Fibroblast of gingiva (primary cell): ENCODE measurements around the gene KRT7.

Experiments
- DNase-seq: peaks from one replicate; pipeline ENCODE4 v3.0.0-alpha.2; 2011; ENCODE audit warnings: low read depth

KRT7 gene

DNA sequence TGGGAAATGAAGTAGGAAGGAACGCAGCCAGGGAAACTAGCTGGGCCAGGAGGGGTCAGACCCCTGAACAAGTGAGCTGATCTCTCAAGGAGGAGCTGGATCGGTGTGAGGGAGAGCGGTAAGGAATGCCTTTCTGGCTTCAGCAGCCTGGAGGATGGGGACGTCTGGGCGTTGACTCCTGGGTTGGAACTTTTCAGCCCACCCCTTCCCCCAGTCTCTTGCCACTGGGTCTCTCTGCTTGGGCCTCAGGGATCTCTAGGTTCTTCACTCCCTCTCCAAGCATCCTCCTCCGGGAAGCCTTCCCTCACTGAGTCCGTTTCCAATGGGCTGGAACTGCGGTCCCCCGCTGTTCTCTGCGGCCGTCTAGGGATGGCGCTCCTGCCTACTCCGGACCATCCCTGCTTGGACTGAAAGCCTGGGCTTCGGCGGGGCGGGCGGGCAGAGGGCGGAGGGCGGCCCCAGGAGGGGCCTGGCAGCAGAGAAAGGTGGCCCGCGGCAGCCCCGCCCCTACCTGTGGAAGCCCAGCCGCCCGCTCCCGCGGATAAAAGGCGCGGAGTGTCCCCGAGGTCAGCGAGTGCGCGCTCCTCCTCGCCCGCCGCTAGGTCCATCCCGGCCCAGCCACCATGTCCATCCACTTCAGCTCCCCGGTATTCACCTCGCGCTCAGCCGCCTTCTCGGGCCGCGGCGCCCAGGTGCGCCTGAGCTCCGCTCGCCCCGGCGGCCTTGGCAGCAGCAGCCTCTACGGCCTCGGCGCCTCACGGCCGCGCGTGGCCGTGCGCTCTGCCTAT, at the start of gene KRT7:
Gene KRT7, plus strand, starts transcription at position 570 of the 788 bp plus-strand sequence. Its CDS starts 54 bp downstream, at position 624.
- no peak for DNase-seq

DNA sequence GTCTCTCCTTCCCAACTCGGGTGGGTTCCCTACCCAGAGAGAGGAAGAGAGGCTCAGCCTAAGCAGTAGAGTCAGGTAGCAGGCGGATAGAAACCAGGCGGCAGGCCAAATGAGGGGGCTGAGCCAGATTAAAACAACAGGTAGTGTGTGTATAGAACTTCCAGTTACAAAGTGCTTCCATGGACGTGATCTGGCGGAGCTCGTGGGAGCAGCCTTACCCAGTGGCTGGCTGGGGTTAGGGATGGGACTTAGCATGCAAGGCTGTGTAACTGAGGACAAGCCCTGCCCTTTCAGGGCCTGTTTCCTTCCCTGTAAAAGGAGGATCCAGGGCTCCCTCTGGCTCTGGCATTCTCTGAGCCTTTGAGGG, 49.5 kb upstream of the KRT7 start:
- no peak for DNase-seq

DNA sequence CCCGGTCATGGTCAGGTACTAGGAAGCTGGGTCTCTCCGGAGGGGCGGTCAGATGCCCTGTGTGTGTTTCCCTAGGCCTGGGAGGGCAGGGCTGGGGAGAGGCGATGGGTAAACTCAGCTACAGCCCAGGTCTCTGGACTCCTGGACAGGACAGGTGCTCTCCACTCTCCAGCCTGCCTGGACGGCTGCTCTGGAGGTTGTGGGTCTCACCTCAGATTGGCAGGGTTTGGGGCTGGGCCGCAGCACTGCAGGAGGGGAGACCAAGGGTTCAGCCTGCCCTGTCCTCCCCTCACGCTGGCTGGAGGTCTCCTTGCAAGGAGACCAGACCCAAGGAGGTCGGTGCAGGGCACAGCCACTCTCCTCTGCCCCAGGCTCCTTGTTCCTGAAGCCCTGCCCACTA, 49.1 kb upstream of the KRT7 start:
- no peak for DNase-seq

DNA sequence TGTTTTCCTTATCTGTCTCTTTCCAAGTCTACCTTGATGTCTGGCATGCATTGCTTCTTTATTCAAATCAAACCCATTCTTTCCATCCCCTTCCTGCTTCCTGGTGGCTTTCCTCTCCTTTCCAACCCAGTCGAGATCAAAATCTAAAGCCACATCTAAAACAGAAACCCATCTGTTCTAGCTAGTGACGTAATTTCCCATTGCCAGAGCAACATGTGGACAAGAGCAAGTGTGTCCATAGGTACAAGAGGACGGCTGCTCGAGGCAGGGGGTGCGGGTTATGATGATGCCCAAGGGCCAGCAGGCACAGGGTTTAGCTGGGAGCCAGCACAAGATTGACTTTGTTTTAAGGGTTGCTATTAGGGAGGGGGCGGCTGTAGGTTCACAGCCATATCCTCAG, 48.2 kb upstream of the KRT7 start:
- DNase-seq: no peak

DNA sequence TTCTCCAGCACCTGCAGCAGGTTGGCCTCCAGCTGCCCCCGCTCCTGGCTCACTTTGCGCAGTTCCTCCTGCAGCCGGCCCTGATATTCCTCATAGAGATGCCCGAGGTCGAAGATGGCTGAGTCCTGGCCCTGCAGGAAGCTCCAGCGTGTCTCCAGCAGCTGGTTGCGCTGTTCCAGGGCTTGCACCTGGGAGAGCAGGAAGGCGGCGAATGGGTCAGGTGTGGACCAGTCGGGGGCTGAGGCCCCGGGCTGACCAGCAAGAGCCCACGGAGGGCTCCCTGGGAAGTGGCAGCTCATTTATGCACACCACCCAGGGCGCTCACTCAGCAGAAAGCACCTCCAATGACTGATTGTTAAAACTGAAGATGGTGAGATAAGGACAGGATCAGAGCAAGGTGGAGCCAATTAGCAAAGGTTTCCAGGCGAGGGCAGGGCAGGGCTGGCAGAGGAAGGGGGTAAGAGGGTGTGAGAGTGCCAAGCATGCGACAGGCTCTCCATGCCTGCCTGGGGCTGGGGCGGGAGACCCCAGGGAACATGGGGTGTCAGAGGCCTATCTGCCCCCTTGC, 47.6 kb upstream of the KRT7 start:
- no peak for DNase-seq

DNA sequence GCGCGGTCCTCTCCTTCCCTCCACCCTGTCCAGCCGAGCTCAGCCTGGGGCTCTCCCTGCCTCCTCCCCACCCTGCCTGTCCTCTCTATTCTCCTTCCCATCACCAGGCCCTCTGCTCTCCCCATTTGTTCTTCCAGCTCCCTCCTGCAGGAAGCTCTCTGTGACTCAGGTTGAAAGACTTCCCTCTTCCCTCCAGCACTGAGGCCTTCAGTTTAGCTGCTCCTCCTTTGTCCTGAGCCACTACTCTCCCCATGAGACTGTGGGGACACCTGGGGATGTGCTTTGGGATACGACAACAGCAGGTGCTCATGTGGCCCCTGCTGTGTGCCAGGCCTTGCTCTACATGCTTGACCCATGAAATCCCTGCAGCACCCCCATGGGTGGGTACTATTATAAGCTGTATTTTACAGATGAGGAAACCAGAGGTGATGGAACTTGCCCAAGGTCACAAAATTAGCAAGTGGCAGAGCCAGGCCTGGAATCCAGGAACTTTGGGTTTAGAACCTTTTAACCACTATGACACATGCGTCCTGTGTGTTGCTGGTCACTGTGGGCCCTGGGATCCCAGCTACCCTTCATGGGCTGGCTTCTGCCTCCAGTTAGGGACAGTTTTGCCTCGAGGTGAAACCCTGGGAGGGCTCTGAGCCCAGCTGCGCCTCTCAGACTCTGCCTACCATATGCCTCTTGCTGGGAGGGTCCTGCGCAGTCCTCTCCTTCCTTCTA, 46.8 kb upstream of the KRT7 start:
- peak; percentile 65 for DNase-seq

DNA sequence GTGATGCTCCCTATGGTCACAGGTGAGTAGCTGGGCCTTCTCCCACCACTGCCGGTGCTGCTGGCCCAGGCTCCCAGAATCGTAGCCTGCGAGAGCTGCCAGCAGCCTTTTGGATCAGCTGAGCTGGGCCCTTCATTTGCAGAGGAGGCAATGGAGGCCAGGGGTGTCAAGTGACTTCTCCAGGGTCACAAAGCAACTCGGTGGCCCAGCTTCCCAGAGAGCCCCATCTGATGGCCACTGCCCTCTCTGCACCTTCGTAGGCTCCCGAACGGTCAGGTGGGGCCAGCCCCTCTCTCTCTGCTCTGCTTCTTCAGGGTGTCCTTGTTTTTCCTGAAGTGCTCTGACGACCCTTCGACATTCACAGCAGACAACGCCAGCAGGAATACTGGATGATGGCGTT, 45.8 kb upstream of the KRT7 start:
- no peak for DNase-seq

DNA sequence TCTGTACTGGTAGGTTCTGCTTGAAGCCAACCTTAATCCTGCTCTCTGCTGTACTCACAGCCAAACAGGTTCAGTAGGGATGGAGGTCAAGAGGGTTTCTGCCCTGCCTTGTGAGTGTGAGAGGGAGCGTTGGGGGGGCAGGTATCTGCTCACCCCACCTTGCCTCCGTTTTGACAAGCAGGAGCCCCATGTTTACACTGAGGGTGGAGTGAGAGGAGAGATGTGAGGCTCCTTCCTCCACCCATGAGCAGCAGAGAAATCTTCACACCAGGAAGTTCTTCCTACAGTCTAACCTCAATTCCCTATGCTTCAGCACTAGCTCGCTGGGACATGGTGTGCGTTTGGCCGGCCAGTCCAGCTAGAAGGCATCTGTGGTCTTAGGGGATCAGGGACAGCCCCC, 45.4 kb upstream of the KRT7 start:
- no peak for DNase-seq

DNA sequence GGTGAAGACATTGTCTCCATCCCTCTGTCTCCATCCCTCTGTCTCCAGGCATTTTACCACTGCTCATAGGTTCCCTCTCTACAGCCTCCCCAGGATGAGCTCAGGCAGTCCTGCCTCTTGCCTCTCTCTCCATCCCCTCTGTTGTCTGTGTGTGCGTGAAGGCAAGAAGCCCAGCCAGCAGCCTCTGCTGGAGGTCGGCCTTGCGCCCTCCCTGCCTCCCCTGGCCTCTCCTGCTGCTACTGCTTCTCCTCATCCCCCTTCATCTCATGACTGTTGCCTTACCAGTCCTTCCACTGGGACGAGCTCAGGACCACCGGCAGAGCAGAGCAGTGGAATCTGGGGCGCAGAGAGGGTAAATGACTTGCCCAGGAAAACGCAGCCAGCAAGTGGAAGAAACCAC, 44.4 kb upstream of the KRT7 start:
- DNase-seq: no peak

DNA sequence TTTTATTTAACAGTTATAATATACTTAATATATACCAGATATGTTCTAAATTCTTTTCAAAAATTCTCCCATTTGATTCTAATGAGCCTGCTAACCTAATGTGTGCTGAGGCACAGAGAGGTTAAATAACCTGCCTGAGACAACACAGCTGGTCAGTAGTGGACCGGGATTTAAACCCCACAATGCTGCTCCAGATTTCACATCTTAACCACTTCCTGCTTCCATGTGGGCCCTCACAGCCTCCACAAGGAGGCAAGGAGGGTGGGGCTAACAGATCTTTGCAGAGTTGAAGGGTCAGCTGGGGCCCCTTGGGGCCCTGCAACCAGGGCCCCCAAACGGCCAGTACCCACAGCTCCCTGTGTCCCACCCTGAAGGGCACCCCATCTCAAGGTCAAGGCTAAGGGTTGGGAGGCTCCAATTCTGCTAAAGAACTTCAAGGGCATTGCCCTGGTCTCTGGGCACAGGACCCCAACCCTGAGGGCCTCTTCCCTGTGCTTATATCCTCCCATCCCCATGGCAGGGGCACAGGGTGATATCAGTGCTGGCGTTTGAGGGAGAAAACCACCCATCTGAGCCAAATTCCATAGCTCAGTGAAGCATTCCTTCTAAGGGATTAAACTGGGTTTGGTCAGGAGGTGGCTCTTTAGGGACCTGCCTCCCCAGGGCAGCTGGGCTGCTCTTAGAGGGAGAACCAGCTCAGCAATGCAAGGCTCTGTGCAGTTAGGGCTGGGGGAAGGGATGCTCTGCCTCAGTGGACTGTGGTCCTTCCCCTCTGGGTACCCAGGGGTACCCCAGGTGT, 43.5 kb upstream of the KRT7 start:
- peak; percentile 46 for DNase-seq

DNA sequence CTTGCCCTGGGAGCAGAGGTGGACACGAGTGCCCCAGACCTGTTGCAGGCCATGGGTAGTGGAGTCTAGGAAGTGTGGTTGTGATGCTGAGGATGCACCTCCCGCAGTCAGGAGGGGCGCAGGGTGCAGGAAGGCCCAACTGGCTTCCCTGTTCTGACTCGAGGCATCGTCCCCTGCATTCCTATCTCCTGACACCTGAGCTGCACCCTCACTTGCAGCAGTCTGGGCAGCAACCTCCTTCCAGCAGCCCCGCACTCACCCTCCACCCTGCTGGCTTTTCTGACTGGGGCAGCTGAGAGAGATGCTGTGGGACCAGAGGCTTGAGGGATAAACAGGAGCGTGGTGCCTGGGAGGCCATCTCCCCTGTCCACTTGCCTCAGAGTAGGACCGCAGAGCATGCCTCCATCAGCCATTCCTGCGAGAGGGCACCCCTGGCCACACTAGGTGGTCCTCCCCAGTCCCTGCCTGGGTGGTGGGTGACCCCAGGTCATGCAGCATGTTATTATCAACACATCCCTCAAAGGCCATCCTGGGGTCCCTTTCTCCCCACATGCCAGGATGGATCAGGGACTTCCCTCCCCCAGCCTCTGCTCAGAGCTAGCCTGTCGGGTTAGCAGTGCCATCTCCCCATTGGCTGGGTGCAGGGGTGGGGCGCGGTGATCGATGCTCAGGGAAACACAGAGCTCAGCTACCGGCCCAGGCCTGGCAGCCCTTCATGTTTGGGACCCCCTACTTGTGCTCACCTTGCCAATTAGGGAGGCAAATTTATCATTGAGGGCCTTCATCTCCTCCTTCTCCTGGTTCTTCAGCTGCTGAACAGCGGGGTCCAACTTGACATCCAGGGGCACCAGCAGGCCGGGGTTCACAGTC, 41.9 kb upstream of the KRT7 start:
- no peak for DNase-seq

DNA sequence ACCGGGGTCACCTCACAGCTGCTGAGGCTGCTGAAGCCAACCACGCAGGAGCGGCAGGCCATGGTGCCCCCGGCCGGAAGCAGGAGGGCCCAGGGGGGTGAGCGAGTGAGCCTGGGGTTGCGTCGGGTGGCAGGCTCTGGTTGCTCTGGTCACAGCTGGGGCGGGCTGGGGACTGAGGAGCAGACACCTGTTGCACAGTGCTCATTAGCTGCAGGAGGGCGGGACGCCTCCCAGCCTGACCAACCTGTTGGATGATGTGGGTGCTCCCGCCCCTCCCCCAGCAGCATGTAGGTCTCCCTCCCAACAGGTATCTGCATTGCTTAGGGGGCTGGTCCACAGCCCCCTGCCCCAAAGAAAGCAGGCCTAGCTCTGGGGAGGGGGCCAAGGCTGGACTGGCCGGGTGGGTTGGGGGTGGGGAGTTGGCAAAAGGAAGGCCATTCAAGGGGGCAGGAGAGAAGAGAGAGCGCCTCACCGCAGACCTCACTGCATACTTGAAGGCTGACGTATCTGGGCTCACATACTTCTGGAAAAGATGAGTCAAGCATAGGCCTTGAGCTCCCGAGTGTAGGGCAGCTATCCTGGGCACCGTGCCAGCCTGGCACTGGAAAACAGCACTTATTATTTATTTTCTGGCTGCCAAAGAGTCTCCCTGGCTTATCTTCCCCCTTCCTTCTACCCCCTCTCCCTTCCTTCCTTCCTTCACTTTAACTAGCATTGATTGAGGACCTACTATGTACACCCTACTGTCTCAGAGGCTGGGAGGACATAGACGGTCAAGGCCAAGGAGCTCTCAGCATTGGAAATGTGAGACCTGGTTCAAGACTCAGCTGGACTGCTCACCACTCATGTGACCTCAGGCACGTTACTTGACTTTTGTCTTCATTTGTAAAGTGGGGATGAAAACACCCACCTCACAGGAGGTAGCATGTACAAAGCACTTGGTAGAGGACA, 40.9 kb upstream of the KRT7 start, which contains the start of gene KRT80:
Gene KRT80, minus strand, starts transcription at position 174 of the 951 bp plus-strand sequence. Its CDS starts 112 bp downstream, at position 62.
- DNase-seq: peak; percentile 99

DNA sequence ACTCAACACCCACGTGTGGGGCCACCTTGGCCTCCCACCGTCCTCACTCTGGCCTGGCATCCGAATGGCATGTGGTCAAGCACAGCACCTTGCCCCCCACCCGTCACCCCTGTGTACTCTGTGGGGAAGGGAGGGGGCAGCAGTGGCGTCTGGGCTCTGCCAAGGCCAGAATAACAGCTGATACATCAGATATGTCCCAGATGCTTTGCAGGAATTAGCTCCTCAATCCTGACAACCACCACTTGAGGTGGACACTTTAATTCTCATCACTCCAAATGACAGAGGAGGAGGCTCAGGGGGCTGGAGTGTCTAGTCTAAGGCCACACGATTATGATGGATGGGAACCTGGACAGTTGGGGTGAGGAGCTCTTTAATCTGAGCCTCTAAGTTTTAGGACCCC, 39.5 kb upstream of the KRT7 start:
- no peak for DNase-seq

DNA sequence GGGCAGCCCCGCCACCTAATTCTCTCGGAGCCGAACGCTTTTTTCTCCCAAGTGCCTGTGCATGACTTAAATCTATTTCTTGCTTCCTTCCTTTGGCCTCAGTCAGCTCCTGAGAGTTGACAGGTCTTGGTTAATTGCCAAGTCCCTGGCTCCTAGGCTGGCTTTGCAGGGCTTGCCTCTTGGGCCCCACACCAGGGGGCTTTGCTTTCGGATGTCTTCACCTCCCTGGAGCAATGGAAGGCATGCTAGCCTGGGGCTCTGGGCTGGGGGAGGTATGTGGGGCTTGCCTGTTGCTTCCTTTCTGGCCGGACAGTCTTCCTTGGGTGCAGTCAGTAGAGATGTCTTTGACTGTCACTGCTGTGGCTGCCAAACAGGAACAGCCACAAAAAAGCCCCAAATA, 39.1 kb upstream of the KRT7 start:
- no peak for DNase-seq

DNA sequence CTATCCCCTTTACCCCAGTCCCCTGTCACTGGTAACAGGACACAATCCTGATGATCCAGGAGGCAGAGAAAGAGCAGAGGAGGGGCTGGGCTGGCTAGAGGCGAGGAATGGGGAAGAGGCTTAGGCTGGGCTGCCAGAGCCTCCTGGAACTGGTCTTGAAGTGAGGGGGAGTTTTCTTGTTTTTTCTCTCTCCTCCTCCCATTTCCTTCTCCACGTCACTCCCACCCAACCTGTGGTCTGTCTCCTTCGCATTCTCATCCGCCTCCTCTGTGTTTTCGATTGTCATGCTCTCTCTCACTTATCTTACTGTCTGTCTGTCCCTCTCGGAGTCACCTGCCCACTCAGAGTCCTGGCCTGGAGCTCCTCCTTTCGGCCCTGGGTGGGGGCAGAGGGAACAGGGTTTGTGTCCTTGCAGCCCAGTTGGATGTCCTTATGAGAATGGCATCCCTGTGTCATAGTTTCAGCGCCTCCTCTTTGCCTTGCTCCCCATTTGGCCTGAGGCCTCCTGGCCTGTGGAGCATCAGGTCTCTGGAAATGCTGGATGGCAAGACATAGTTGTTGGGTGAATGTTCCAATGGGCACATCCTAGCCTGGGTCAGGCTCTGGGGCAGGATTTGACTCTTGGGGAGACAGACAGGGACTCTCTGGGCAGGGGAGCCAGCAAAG, 37.8 kb upstream of the KRT7 start:
- no peak for DNase-seq

DNA sequence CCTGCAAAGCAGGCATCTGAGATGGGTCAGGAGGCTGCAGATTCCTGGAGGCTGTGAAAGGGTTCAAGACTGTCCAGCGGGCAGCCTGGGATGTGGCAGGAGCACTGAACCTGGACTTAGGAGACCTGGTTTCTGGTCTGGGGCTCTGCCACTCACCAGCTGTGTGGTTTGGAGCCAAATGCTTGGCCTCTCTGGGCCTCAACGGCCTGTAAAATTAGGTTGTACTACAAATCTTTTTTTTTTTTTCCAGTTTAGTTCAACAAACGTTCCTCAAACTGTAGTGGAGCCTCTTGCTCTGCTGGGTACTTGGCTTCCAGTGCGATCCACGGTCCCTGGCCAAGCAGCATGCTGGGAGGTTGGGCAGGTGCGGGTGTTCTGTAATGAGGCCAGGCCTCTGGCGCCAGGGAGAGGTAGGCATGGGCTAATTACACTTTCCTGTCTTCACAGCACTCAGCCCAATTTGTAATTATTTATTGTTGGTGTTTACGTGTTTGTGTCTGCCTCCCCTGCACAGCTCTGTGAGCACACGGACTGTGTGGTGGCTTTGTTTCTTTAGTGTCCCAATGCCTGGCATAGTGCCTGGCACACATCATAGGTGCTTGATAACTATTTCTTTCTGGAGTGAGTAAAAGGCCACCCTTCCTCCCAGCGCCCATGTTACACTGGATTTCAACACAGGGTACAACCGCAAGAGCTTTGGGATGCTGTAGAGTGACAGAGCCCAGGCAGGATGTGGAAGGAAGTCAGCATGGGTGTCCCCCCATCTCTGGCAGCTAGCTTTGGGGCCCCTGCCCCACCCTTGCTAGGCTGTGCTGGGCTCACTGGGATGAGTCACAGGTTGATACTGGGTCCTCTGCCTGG, 35.4 kb upstream of the KRT7 start:
- peak; percentile 60 for DNase-seq

DNA sequence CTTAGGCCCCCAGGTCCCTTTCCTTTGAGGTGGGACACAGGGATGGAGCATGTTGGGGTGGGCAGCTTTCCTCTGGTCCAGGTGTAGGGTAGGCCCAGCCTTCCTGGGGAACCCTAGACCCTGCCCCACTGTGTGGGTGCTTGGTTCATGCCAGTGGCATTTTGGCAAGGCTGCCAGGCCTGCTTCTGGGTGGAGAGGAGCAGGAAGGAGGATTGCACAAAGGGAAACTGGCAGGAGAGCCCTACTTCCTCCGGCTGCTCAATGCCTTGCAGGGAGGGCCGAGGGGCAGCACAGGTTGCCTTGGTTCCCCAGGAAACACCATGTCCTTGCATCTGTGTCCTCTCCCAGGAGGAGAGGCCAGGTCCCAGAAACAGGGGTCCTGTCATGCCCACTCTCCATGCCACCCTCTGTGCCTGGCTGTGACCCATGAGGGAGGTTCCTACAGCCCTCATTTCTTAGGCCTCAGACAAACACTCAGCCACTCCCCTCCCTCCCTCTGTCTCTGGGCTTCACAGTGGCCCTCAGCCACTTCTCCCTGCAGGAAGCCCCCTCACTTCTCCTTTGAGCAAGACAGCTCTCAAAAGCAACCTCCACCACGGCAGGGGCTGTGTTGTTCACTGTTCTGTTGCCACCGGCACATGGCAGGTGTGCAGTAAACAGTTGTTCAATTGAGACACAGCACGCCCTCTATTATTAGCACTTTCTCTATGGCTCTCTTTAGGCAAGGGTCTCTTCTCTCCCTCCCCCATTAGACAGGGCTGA, 34.4 kb upstream of the KRT7 start:
- no peak for DNase-seq
